Measurements from ENCODE around the gene EIF4B. TPM values are rescaled to one million over a fixed set of nuclear protein-coding genes. Genes with fewer than 3 reads are reported as not detected.
A peak's percentile ranks its signal among the peaks of the same experiment; 100 is the strongest.

The EIF4B gene
- total and polyA plus RNA-seq, 9 of the 15 experiments (the other 6 are each of a cell fraction or from before 2014, with no cell fraction given) = 138 to 669 (median 552) TPM

- Histone ChIP-seq H3K36me3 (ENCODE audit: control insufficient read depth, insufficient read depth, low read length) (peaks cover 8% of the 10 kb centered on the region; the same call in 2 of the 3 replicates), H3K9ac (ENCODE audit: insufficient read depth in 1 of 2, low read depth in 2 of 2, low read length in 2 of 2) (peak overlapping the region in 1 of 2 experiments; percentile 1; a peak in 1 of 4 replicates), H2AFZ (ENCODE audit: low read depth, low read length) (no peak overlapping the region), H3K4me3 (no peak overlapping the region), H3K27ac (ENCODE audit: extremely low read depth, low read depth, low read length) (no peak overlapping the region), H3K79me2 (ENCODE audit: control insufficient read depth, insufficient read depth, low read length) (no peaks in the 10 kb centered on the region), H3K4me2 (ENCODE audit: insufficient read depth, low read length) (no peak overlapping the region), H3K4me1 (replicated peaks in 1 of 2; ENCODE audit: control insufficient read depth in 2 of 2, insufficient read depth in 2 of 2, low read length in 2 of 2) (peaks cover 16 to 18% of the 10 kb centered on the region in 2 experiments), H3K9me3 (replicated peaks; ENCODE audit: control insufficient read depth, insufficient read depth, low read depth, low read length) (no peaks in the 10 kb centered on the region), H3K9me1 (ENCODE audit: control insufficient read depth, insufficient read depth, low read length) (no peaks in the 10 kb centered on the region), H4K20me1 (replicated peaks; ENCODE audit: control insufficient read depth, insufficient read depth, low read length) (no peaks in the 10 kb centered on the region), H3K27me3 (ENCODE audit: control insufficient read depth in 2 of 2, insufficient read depth in 2 of 2, low read length in 2 of 2) (no peaks in the 10 kb centered on the region; a peak in 1 of 5 replicates)
- ATAC-seq = no peak
- BruUV-seq (replicated peaks) = no TSS peak
- no peak for FAIRE-seq
- no peak for TF ChIP-seq MECOM (CRISPR knock-in tag; IDR thresholded peaks at IDR 0.05)
- no peak for TF ChIP-seq SMARCE1 (IDR thresholded peaks at IDR 0.05)
- TF ChIP-seq HNRNPUL1 (IDR thresholded peaks at IDR 0.05; ENCODE audit: low read length) = no peak
- TF ChIP-seq ZNF133 (CRISPR knock-in tag; IDR thresholded peaks at IDR 0.05) = no peak
- no peak for TF ChIP-seq RBM17 (IDR thresholded peaks at IDR 0.05; ENCODE audit: borderline replicate concordance, low read depth, low read length)
- TF ChIP-seq E2F5 (CRISPR knock-in tag; IDR thresholded peaks at IDR 0.05) = no peak
- no peak for TF ChIP-seq NFATC3 (IDR thresholded peaks at IDR 0.05)
- no peak for TF ChIP-seq EZH2 (IDR thresholded peaks at IDR 0.05; ENCODE audit: borderline replicate concordance, low read depth, low read length)
- no peak for TF ChIP-seq MEF2A (IDR thresholded peaks at IDR 0.05; ENCODE audit: control insufficient read depth, low read depth, low read length)
- no peak for TF ChIP-seq XRCC5 (IDR thresholded peaks at IDR 0.05; ENCODE audit: low read depth, low read length)
- no peak for TF ChIP-seq NCOA4 (IDR thresholded peaks at IDR 0.05; ENCODE audit: partially characterized antibody)
- no peak for TF ChIP-seq KDM2B (CRISPR knock-in tag; IDR thresholded peaks at IDR 0.05)
- no peak for TF ChIP-seq ZBTB49 (CRISPR knock-in tag; IDR thresholded peaks at IDR 0.05; ENCODE audit: borderline replicate concordance)
- TF ChIP-seq CREB1 (IDR thresholded peaks at IDR 0.05) = no peak
- TF ChIP-seq CREB1 (CRISPR knock-in tag; IDR thresholded peaks at IDR 0.05) = no peak
- no peak for TF ChIP-seq ZNF57 (CRISPR knock-in tag; IDR thresholded peaks at IDR 0.05)
- TF ChIP-seq NCOR1 (IDR thresholded peaks at IDR 0.05) = no peak
- no peak for TF ChIP-seq ERF (CRISPR knock-in tag; IDR thresholded peaks at IDR 0.05)
- ChIA-PET CTCF (ENCODE audit: low intra/inter-chr PET ratio) (interaction anchor here (2.1 kb wide), 1 partner anchor 31 kb away, joined by 49 read pairs; the partner anchor contains the start of gene IGFBP6), POLR2A (interaction anchor here (1.2 to 1.4 kb wide), 2 partner anchors 12 to 121 kb away, joined by 3 to 5 read pairs; partner anchors contain the start of gene SPRYD3)
- no peak for DNase-seq (ENCODE audit: extremely low read depth in 1 of 4, low spot score in 3 of 4)
- intact Hi-C loops (cut with micrococcal nuclease) = loop anchor here (2.0 to 10.0 kb wide), 2 partner anchors 91 to 437 kb away; partner anchors contain the start of genes NPFF and TARBP2
- WGBS (ENCODE audit: insufficient coverage, low coverage, missing lambda C conversion rate) = 51% methylated on average over 7 of the region's 7 CpGs
- in situ Hi-C loops (cut with MboI) = loop anchor here (5.0 to 10.0 kb wide), 3 partner anchors 35 to 220 kb away; partner anchors contain the start of genes ITGB7 and SOAT2
Measured at GRCh38 chr12:53067074-53067992, 61.1 kb downstream of the EIF4B start.
